ENCODE data around the gene OR6K6. TPM values are rescaled to one million over a fixed set of nuclear protein-coding genes. Genes with fewer than 3 reads are reported as not detected.

OR6K6 gene
- total RNA-seq, 3 donors from 2014 or later = not detected

GRCh38 chr1:158771950-158772866 is 17.7 kb downstream of the OR6K6 start, which contains the start of gene OR6N1:
Gene OR6N1 (minus strand): TSS chr1:158772195. CDS start chr1:158766682, 5,513 bp downstream.
- no peaks in the 10 kb centered on the region for H3K9me3 Mint-ChIP-seq
- DNase-seq (no peak), ATAC-seq (no peak)
- no peaks in the 10 kb centered on the region for H3K36me3 Mint-ChIP-seq (ENCODE audit: insufficient read depth)
- no peak within 1 kb of the TSS for H3K4me3 Mint-ChIP-seq
- H3K4me1 Mint-ChIP-seq (ENCODE audit: low read depth) = no peaks in the 10 kb centered on the region
- peaks cover 7% of the 10 kb centered on the region for H3K27me3 Mint-ChIP-seq (ENCODE audit: low read depth)

- ATAC-seq (no peak), DNase-seq (no peak)
- H3K4me1 Mint-ChIP-seq (ENCODE audit: low read depth) = peaks cover 2% of the 10 kb centered on the region
- H3K27me3 Mint-ChIP-seq (ENCODE audit: low read depth) = peaks cover 8% of the 10 kb centered on the region
- H3K4me3 Mint-ChIP-seq = no peak within 1 kb of the TSS
- no peaks in the 10 kb centered on the region for H3K9me3 Mint-ChIP-seq
- H3K36me3 Mint-ChIP-seq (ENCODE audit: insufficient read depth) = no peaks in the 10 kb centered on the region
Observed at GRCh38 chr1:158781104-158781503, 26.6 kb downstream of the OR6K6 start, which contains the start of gene OR6N2. Gene OR6N2 (minus strand): TSS chr1:158781204. CDS start chr1:158777635, 3,569 bp downstream.

- peak; percentile 11 for DNase-seq
- Mint-ChIP-seq H3K27me3 (ENCODE audit: low read depth) (no peaks in the 10 kb centered on the region), H3K4me3 (no peak overlapping the region), H3K4me1 (ENCODE audit: low read depth) (no peaks in the 10 kb centered on the region), H3K36me3 (ENCODE audit: insufficient read depth) (no peaks in the 10 kb centered on the region), H3K9me3 (no peaks in the 10 kb centered on the region)
- ATAC-seq = peak in 1 of 2 donors; percentile 43
Observed at GRCh38 chr1:158793604-158794003, 39.1 kb downstream of the OR6K6 start.

- DNase-seq (no peak), ATAC-seq (no peak)
- Mint-ChIP-seq H3K4me1 (ENCODE audit: low read depth) (no peaks in the 10 kb centered on the region), H3K36me3 (ENCODE audit: insufficient read depth) (no peaks in the 10 kb centered on the region), H3K9me3 (no peaks in the 10 kb centered on the region), H3K4me3 (no peak overlapping the region), H3K27me3 (ENCODE audit: low read depth) (no peaks in the 10 kb centered on the region)
Observed at GRCh38 chr1:158794247-158794646, 39.7 kb downstream of the OR6K6 start.

GRCh38 chr1:158798531-158798930 is 44.0 kb downstream of the OR6K6 start:
- DNase-seq (no peak), ATAC-seq (no peak)
- no peaks in the 10 kb centered on the region for H3K9me3 Mint-ChIP-seq
- H3K4me1 Mint-ChIP-seq (ENCODE audit: low read depth) = peaks cover 4% of the 10 kb centered on the region
- peaks cover 2% of the 10 kb centered on the region for H3K27me3 Mint-ChIP-seq (ENCODE audit: low read depth)
- no peaks in the 10 kb centered on the region for H3K36me3 Mint-ChIP-seq (ENCODE audit: insufficient read depth)
- no peak overlapping the region for H3K4me3 Mint-ChIP-seq

- H3K36me3 Mint-ChIP-seq (ENCODE audit: insufficient read depth) = no peaks in the 10 kb centered on the region
- DNase-seq = no peak
- peaks cover 3% of the 10 kb centered on the region for H3K27me3 Mint-ChIP-seq (ENCODE audit: low read depth)
- no peaks in the 10 kb centered on the region for H3K9me3 Mint-ChIP-seq
- peak; percentile 46 to 79 for ATAC-seq
- H3K4me3 Mint-ChIP-seq = no peak overlapping the region
- H3K4me1 Mint-ChIP-seq (ENCODE audit: low read depth) = peaks cover 4% of the 10 kb centered on the region
Observed at GRCh38 chr1:158799689-158800088, 45.2 kb downstream of the OR6K6 start.

GRCh38 chr1:158800526-158800925 is 46.0 kb downstream of the OR6K6 start:
- Mint-ChIP-seq H3K9me3 (no peaks in the 10 kb centered on the region), H3K36me3 (ENCODE audit: insufficient read depth) (no peaks in the 10 kb centered on the region), H3K4me3 (no peak overlapping the region), H3K4me1 (ENCODE audit: low read depth) (peaks cover 4% of the 10 kb centered on the region), H3K27me3 (ENCODE audit: low read depth) (peaks cover 3% of the 10 kb centered on the region)
- no peak for DNase-seq
- no peak for ATAC-seq

GRCh38 chr1:158801396-158801795 is 46.9 kb downstream of the OR6K6 start:
- peaks cover 3% of the 10 kb centered on the region for H3K27me3 Mint-ChIP-seq (ENCODE audit: low read depth)
- H3K4me3 Mint-ChIP-seq = no peak overlapping the region
- H3K4me1 Mint-ChIP-seq (ENCODE audit: low read depth) = peaks cover 4% of the 10 kb centered on the region
- ATAC-seq = no peak
- DNase-seq = no peak
- H3K36me3 Mint-ChIP-seq (ENCODE audit: insufficient read depth) = no peaks in the 10 kb centered on the region
- no peaks in the 10 kb centered on the region for H3K9me3 Mint-ChIP-seq

GRCh38 chr1:158803678-158804077 is 49.2 kb downstream of the OR6K6 start:
- Mint-ChIP-seq H3K4me1 (ENCODE audit: low read depth) (peaks cover 4% of the 10 kb centered on the region), H3K27me3 (ENCODE audit: low read depth) (peaks cover 5% of the 10 kb centered on the region), H3K36me3 (ENCODE audit: insufficient read depth) (no peaks in the 10 kb centered on the region), H3K4me3 (no peak overlapping the region), H3K9me3 (no peaks in the 10 kb centered on the region)
- ATAC-seq (no peak), DNase-seq (no peak)

Other genes starting within 250 kb of the OR6K6 start
- gene OR6Y1, start 200.3 kb upstream of the OR6K6 start, total RNA-seq = not detected
- not detected for gene OR6P1, start 184.1 kb upstream of the OR6K6 start, total RNA-seq
- gene OR10X1, start 174.8 kb upstream of the OR6K6 start, total RNA-seq = not detected
- not detected for gene OR10Z1, start 149.5 kb upstream of the OR6K6 start, total RNA-seq
- gene SPTA1, start 68.0 kb upstream of the OR6K6 start, total RNA-seq = under 1 TPM in 2 of 3 donors, not detected in 1; 0.40 TPM
- not detected for gene OR6K2, start 54.1 kb upstream of the OR6K6 start, total RNA-seq
- gene OR6K3, start 34.0 kb upstream of the OR6K6 start, total RNA-seq = not detected
- not detected for gene OR6N1, start 17.5 kb downstream of the OR6K6 start, total RNA-seq
- gene OR6N2, start 26.5 kb downstream of the OR6K6 start, total RNA-seq = not detected
- gene MNDA, start 76.6 kb downstream of the OR6K6 start, total RNA-seq = under 1 TPM in 1 of 3 donors, not detected in 2; 0.13 TPM
- gene PYHIN1, start 176.8 kb downstream of the OR6K6 start, total RNA-seq = 1 to 10 TPM; 2.5 to 5.3 (median 5.2) TPM